Trophoblast cell (in vitro differentiated cells and primary cell): ENCODE results near the gene FAM228B.
A peak's percentile ranks its signal among the peaks of the same experiment; 100 is the strongest.

Experiments used
- DNase-seq, 2 donors: peaks; one replicate each; pipeline ENCODE4 v3.0.0-alpha.2; 2016
- H2AFZ ChIP-seq: 2 replicates; pipeline ENCODE4 v1.6.1; 2013; ENCODE audit warnings: low read length, moderate library complexity, mild to moderate bottlenecking; ENCODE audit not compliant: insufficient read depth, poor library complexity
- H2AK5ac ChIP-seq: 2 replicates; pipeline ENCODE4 v1.6.1; 2013; ENCODE audit warnings: mild to moderate bottlenecking, low read length
- H2BK120ac ChIP-seq: 2 replicates; pipeline ENCODE4 v1.6.1; 2013; ENCODE audit warnings: low read length, mild to moderate bottlenecking, moderate library complexity; ENCODE audit not compliant: insufficient read depth, poor library complexity
- H2BK12ac ChIP-seq: 2 replicates; pipeline ENCODE4 v1.6.1; 2013; ENCODE audit warnings: mild to moderate bottlenecking, low read length, moderate library complexity
- H2BK5ac ChIP-seq: 2 replicates; pipeline ENCODE4 v1.6.1; 2013; ENCODE audit warnings: low read length, low read depth, moderate library complexity, mild to moderate bottlenecking; ENCODE audit not compliant: poor library complexity
- H3K14ac ChIP-seq: 2 replicates; pipeline ENCODE4 v1.6.1; 2013; ENCODE audit warnings: mild to moderate bottlenecking, low read length
- H3K18ac ChIP-seq: 2 replicates; pipeline ENCODE4 v1.6.1; 2013; ENCODE audit warnings: mild to moderate bottlenecking, low read length
- H3K23ac ChIP-seq: 2 replicates; pipeline ENCODE4 v1.6.1; 2013; ENCODE audit warnings: low read length
- H3K27ac ChIP-seq: 2 replicates; pipeline ENCODE4 v1.5.1; 2013; ENCODE audit warnings: low read depth, mild to moderate bottlenecking, inconsistent platforms, low read length, moderate library complexity
- H3K27me3 ChIP-seq: 2 replicates; pipeline ENCODE4 v1.6.1; 2013; ENCODE audit warnings: inconsistent platforms, mild to moderate bottlenecking, low read length, moderate library complexity; ENCODE audit not compliant: insufficient read depth
- H3K36me3 ChIP-seq, 2 experiments: 1 replicate in 1 of 2; 2 replicates in 1 of 2; pipeline ENCODE4 v1.6.1; 2013; ENCODE audit warnings: low read length in 2 of 2, mild to moderate bottlenecking in 2 of 2, moderate library complexity in 1 of 2; ENCODE audit not compliant: insufficient read depth in 2 of 2, control insufficient read depth in 1 of 2
- H3K4ac ChIP-seq: 2 replicates; pipeline ENCODE4 v1.6.1; 2013; ENCODE audit warnings: low read depth, mild to moderate bottlenecking, low read length, moderate library complexity
- H3K4me1 ChIP-seq, 2 experiments: 1 replicate in 1 of 2; 2 replicates in 1 of 2; pipeline ENCODE4 v1.6.1; 2013; ENCODE audit warnings: low read length in 2 of 2, mild to moderate bottlenecking in 2 of 2, moderate library complexity in 1 of 2; ENCODE audit not compliant: insufficient read depth in 2 of 2, control insufficient read depth in 1 of 2
- H3K4me2 ChIP-seq: 2 replicates; pipeline ENCODE4 v1.6.1; 2013; ENCODE audit warnings: inconsistent platforms, mild to moderate bottlenecking, low read length, moderate library complexity
- H3K4me3 ChIP-seq: 2 replicates; pipeline ENCODE4 v1.5.1; 2013; ENCODE audit warnings: mild to moderate bottlenecking, low read depth, low read length, inconsistent platforms
- H3K79me1 ChIP-seq: one replicate; pipeline ENCODE4 v1.6.1; 2013; ENCODE audit warnings: low read length
- H3K79me2 ChIP-seq: 2 replicates; pipeline ENCODE4 v1.6.1; 2013; ENCODE audit warnings: low read length, mild to moderate bottlenecking; ENCODE audit not compliant: control insufficient read depth, insufficient read depth, poor library complexity
- H3K9ac ChIP-seq: 2 replicates; pipeline ENCODE4 v1.6.1; 2013; ENCODE audit warnings: mild to moderate bottlenecking, low read length
- H3K9me3 ChIP-seq: 2 replicates; pipeline ENCODE4 v1.6.1; 2013; ENCODE audit warnings: low read depth, mild to moderate bottlenecking, control low read depth, inconsistent platforms, low read length; ENCODE audit not compliant: insufficient read depth
- H4K12ac ChIP-seq: 2 replicates; pipeline ENCODE4 v1.6.1; 2013; ENCODE audit warnings: low read depth, mild to moderate bottlenecking, low read length, moderate library complexity
- H4K8ac ChIP-seq: 2 replicates; pipeline ENCODE4 v1.6.1; 2013; ENCODE audit warnings: low read depth, mild to moderate bottlenecking, low read length, moderate library complexity
- H4K91ac ChIP-seq: one replicate; pipeline ENCODE4 v1.6.1; 2013; ENCODE audit warnings: low read depth, mild to moderate bottlenecking, low read length, moderate library complexity
- WGBS: extraction: QIAGEN DNeasy Blood & Tissue Kit; methylation state at CpG from one replicate; pipeline ENCODE4 v1.1.7; 2013; ENCODE audit warnings: missing lambda C conversion rate; ENCODE audit not compliant: insufficient read length, insufficient coverage; ENCODE audit errors: extremely low coverage; 5-methylcytosine and 5-hydroxymethylcytosine counted together

Gene FAM228B

DNA sequence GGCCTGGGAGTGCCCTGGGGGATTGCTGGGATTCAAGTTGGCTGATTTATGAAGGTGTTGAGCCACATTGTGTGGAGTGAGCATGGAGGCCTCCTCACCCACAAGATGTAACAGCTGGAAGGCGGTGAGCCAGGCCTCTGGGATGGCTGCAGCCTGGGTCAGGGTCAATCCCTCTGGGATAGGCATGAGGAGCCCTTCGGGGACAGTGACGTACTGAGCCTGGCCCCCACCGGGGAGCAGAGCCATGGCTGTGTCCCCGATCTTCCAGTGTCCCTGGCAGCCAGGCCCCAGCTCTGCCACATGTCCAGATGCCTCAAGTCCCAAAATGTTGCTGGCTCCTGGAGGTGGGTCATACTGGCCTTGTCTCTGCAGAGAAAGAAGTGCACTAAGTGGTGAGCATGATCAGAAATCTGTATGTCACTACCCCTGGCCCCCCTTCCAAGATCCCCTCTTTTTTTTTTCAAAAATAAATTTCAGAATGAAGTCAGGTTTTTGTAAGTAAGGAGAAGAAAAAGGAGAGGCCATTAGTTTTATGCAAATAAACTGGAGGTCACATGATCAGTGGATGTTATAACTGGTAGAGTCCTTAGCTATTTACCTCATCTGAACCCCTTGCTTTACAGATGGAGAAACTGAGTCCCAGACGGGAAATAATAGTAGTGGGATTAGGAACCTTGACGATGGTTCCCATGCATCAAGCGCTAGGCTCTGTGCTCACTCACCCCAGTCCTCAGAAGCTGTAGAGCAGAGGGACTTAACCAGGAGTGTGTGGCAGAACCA is 40.3 kb upstream of the FAM228B start:
- H4K91ac ChIP-seq = peak overlapping the region; percentile 85
- no peak overlapping the region for H2AFZ ChIP-seq
- DNase-seq = no peak
- peak overlapping the region; percentile 7 for H2BK120ac ChIP-seq
- WGBS = no CpG with 5 or more reads among the region's 8 CpGs
- H2AK5ac ChIP-seq = peak overlapping the region; percentile 42
- H3K4me1 ChIP-seq = peaks cover 7% of the 10 kb centered on the region in 2 experiments
- peak overlapping the region; percentile 64 for H4K8ac ChIP-seq
- H3K9ac ChIP-seq = peak overlapping the region; percentile 76
- H3K79me1 ChIP-seq = peaks cover 14% of the 10 kb centered on the region
- H3K4me2 ChIP-seq = peak overlapping the region; percentile 92
- peaks cover 4% of the 10 kb centered on the region for H3K79me2 ChIP-seq
- H3K27me3 ChIP-seq = no peaks in the 10 kb centered on the region
- H4K12ac ChIP-seq = peak overlapping the region; percentile 60
- H3K27ac ChIP-seq = peak overlapping the region; percentile 85
- no peak overlapping the region for H3K4me3 ChIP-seq
- peak overlapping the region; percentile 46 for H2BK12ac ChIP-seq
- H3K36me3 ChIP-seq = peaks cover 7 to 22% of the 10 kb centered on the region in 2 experiments
- H2BK5ac ChIP-seq = peak overlapping the region; percentile 8
- no peaks in the 10 kb centered on the region for H3K9me3 ChIP-seq
- peak overlapping the region; percentile 5 for H3K14ac ChIP-seq
- H3K4ac ChIP-seq = peak overlapping the region; percentile 23
- no peak overlapping the region for H3K23ac ChIP-seq
- H3K18ac ChIP-seq = peak overlapping the region; percentile 26

DNA sequence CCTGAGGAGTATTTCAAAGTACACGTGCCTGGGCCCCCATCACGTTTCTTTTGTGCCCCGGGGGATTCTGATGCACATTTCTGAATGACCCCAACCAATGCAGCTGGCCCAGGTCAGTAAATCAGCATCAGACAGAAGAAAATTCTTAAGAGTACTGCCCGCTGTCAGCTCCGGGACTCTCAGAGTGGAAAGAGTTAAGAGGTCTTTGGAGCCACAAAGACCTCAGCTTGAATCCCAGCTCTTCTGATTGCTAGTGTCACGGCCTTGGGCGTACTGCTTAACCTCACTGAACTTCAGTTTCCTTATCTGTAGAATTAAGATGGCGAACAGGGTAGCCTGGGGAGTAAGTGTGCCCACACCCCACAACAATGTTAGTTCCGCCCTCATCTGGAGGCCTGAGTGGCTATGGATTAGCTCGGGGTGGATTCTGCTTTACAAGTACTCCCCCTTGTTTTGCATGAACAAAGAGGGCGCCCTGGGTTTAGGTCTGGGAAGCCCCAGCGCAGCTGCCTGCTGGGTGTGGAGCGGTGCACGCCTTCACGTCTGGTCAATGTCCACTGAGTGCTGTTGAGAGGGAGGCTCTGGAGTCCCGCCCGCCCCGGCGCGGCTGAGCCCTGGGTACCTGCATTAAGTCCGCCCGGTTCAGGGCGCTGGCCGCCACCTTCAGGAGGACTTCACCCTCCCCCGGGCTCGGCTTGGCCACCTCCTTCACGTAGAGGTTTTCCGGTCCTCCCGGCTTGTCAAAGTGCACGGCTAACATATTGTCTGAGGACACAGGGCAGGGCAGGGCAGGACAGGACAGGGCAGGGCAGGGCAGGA is 39.5 kb upstream of the FAM228B start:
- DNase-seq = peak; percentile 89 to 93
- Histone ChIP-seq H2AFZ (peak overlapping the region; percentile 38), H4K8ac (peak overlapping the region; percentile 64), H3K27ac (peak overlapping the region; percentile 85), H3K14ac (peak overlapping the region; percentile 33), H3K9ac (peak overlapping the region; percentile 78), H3K4me3 (peak overlapping the region; percentile 82), H3K79me1 (peaks cover 14% of the 10 kb centered on the region), H3K36me3 (peaks cover 7 to 22% of the 10 kb centered on the region in 2 experiments), H2BK5ac (peak overlapping the region; percentile 47), H3K27me3 (no peaks in the 10 kb centered on the region), H3K23ac (no peak overlapping the region), H2BK120ac (peak overlapping the region; percentile 7), H3K18ac (peak overlapping the region; percentile 26), H3K9me3 (no peaks in the 10 kb centered on the region), H2BK12ac (peak overlapping the region; percentile 46), H3K4me1 (peaks cover 7% of the 10 kb centered on the region in 2 experiments), H3K4ac (peak overlapping the region; percentile 23), H4K12ac (peak overlapping the region; percentile 60), H4K91ac (peak overlapping the region; percentile 85), H3K79me2 (peaks cover 4% of the 10 kb centered on the region), H2AK5ac (peak overlapping the region; percentile 42), H3K4me2 (peak overlapping the region; percentile 92)
- no CpG with 5 or more reads among the region's 30 CpGs for WGBS

DNA sequence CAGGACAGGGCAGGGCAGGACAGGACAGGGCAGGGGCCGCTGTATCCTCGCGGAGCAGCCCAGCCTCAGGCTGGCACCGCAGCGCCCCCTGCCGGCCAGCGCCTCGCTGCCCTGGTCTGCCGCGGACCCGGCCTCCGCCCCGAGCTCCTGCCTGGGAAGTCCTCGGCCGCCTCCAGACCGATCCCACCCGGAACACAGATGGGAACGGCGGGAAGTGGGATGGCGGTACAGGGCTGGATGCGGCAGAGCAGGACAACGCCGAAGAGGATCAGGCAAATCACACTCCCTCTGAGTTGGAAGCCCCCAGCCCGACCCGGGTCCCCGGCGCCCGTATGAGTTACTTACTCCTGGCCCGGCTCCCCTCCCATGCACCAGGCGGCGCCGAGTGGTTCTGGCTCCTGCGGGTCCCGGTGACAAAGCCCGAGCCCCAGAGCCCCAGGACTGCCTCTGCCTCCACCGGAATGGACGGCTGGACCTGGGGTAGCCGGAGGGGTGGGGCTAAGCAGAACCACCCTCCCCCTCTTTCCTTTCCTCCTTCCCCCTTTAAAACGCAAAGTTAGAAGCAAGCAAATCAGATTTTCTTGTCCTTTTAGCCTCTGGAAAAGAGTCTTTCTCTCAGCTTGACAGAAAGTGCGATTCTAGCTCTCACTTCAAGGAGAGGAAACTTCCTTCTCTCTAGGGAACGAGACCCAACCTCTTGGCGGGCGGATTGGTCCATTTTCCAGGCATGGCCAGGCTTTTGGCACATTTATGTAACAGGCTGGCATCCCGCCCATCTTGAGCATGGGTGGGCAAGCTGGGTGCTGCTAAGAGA is 38.7 kb upstream of the FAM228B start, which contains the start of gene TP53I3:
Gene TP53I3, minus strand, starts transcription at position 449 of the 814 bp plus-strand sequence. CDS start 508 bp downstream, outside the sequence.
- WGBS = 100% methylated on average over 1 of the region's 44 CpGs
- H3K36me3 ChIP-seq = peaks cover 7 to 20% of the 10 kb centered on the region in 2 experiments

DNA sequence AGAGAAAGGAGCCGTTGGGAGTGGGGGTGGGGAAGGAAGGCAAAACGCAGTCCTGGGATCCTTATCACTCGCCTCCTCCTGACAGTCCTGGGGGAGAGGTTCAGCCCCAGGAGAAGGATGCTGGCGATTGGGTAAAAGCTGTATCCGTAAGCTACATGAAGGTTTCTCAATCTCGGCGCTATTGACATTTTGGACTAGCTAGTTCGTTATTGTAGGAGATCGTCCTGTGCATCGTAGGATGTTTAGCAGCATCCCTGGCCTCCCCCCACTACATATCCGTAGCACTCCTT is 38.1 kb upstream of the FAM228B start:
- peak overlapping the region; percentile 57 for H3K14ac ChIP-seq
- peaks cover 7% of the 10 kb centered on the region in 2 experiments for H3K4me1 ChIP-seq
- H3K4ac ChIP-seq = peak overlapping the region; percentile 90
- peak overlapping the region; percentile 29 for H2BK120ac ChIP-seq
- peak overlapping the region; percentile 42 for H2BK5ac ChIP-seq
- H3K23ac ChIP-seq = no peak overlapping the region
- peak overlapping the region; percentile 82 for H3K4me3 ChIP-seq
- H3K36me3 ChIP-seq = peaks cover 7 to 19% of the 10 kb centered on the region in 2 experiments
- peak overlapping the region; percentile 42 for H2BK12ac ChIP-seq
- no peaks in the 10 kb centered on the region for H3K27me3 ChIP-seq
- H3K79me1 ChIP-seq = peaks cover 14% of the 10 kb centered on the region
- H2AK5ac ChIP-seq = peak overlapping the region; percentile 19
- H3K4me2 ChIP-seq = peak overlapping the region; percentile 92
- peak in 1 of 2 donors; percentile 12 for DNase-seq
- peak overlapping the region; percentile 85 for H3K27ac ChIP-seq
- H4K8ac ChIP-seq = peak overlapping the region; percentile 79
- peak overlapping the region; percentile 88 for H4K12ac ChIP-seq
- H3K9ac ChIP-seq = peak overlapping the region; percentile 68
- peak overlapping the region; percentile 68 for H2AFZ ChIP-seq
- H3K79me2 ChIP-seq = peaks cover 4% of the 10 kb centered on the region
- peak overlapping the region; percentile 89 for H4K91ac ChIP-seq
- no CpG with 5 or more reads among the region's 11 CpGs for WGBS
- peak overlapping the region; percentile 78 for H3K18ac ChIP-seq
- no peaks in the 10 kb centered on the region for H3K9me3 ChIP-seq

More for the DNA sequence above, 38.7 kb upstream of the FAM228B start, which contains the start of gene TP53I3:
- Histone ChIP-seq H2BK120ac (peak within 1 kb of the TSS; percentile 29), H4K12ac (peak within 1 kb of the TSS; percentile 88), H3K4me3 (peak within 1 kb of the TSS; percentile 82), H3K4me1 (peaks cover 7% of the 10 kb centered on the region in 2 experiments), H2BK5ac (peak within 1 kb of the TSS; percentile 77), H2AFZ (peak within 1 kb of the TSS; percentile 68), H3K23ac (no peak within 1 kb of the TSS), H3K27me3 (no peaks in the 10 kb centered on the region), H3K4me2 (peak within 1 kb of the TSS; percentile 92), H3K79me2 (peaks cover 4% of the 10 kb centered on the region), H3K27ac (peak within 1 kb of the TSS; percentile 85), H3K79me1 (peaks cover 14% of the 10 kb centered on the region), H3K9me3 (no peaks in the 10 kb centered on the region), H3K9ac (peak within 1 kb of the TSS; percentile 88), H4K91ac (peak within 1 kb of the TSS; percentile 89), H2BK12ac (peak within 1 kb of the TSS; percentile 42), H3K14ac (peak within 1 kb of the TSS; percentile 67), H2AK5ac (peak within 1 kb of the TSS; percentile 19), H3K18ac (peak within 1 kb of the TSS; percentile 78), H3K4ac (peak within 1 kb of the TSS; percentile 90), H4K8ac (peak within 1 kb of the TSS; percentile 79)
- DNase-seq = peak; percentile 85 to 96
